Esophagus muscularis mucosa (tissue), 4 donors: Measurements from ENCODE around the gene TTN. TPM values are rescaled to one million over a fixed set of nuclear protein-coding genes. Genes with fewer than 3 reads are reported as not detected.

Experiments
- DNase-seq: peaks from one replicate; pipeline ENCODE4 v3.0.0-alpha.2; 2017; ENCODE audit errors: extremely low spot score
- H3K27ac ChIP-seq, 4 donors: fragments of 200-600 bp; sonication (generic); replicated peaks in 1 of 4; 1 replicate in 3 of 4; 2 replicates in 1 of 4; pipeline ENCODE4 v1.5.1; 2016 to 2019; ENCODE audit warnings: mild to moderate bottlenecking in 1 of 4
- H3K27me3 ChIP-seq, 4 donors: fragments of 200-600 bp; sonication (generic); one replicate each; pipeline versions ENCODE4 v1.5.1 to v1.6.0; 2016 to 2019
- H3K36me3 ChIP-seq, 4 donors: fragments of 200-600 bp; sonication (generic); one replicate each; pipeline ENCODE4 v1.5.1; 2016 to 2019
- H3K4me1 ChIP-seq, 4 donors: fragments of 200-600 bp; sonication (generic); one replicate each; pipeline ENCODE4 v1.5.1; 2016 to 2019
- H3K4me3 ChIP-seq, 4 donors: fragments of 200-600 bp; sonication (generic); 1 replicate in 2 of 4; 2 replicates in 2 of 4; pipeline ENCODE4 v1.5.1; 2016 to 2019; ENCODE audit warnings: mild to moderate bottlenecking in 4 of 4, moderate library complexity in 1 of 4
- H3K9me3 ChIP-seq, 4 donors: fragments of 200-600 bp; sonication (generic); 1 replicate in 3 of 4; 2 replicates in 1 of 4; pipeline ENCODE4 v1.5.1; 2016 to 2019
- CTCF ChIP-seq, 3 experiments: fragments of 200-600 bp in 2 of 3; fragments of 450-650 bp in 1 of 3; sonication (generic) in 2 of 3; IDR thresholded peaks; one replicate each; pipeline ENCODE4 v1.5.1; 2017 to 2019; ENCODE audit warnings: antibody characterized with exemption in 3 of 3, mild to moderate bottlenecking in 2 of 3, moderate library complexity in 1 of 3
- EP300 ChIP-seq: sonication (generic); formaldehyde crosslinking; IDR thresholded peaks from one replicate; pipeline ENCODE4 v1.6.1; 2017; ENCODE audit warnings: antibody characterized with exemption
- POLR2A ChIP-seq: fragments of 450-650 bp; IDR thresholded peaks from one replicate; pipeline ENCODE4 v1.6.1; 2017; ENCODE audit warnings: antibody characterized with exemption, moderate library complexity, mild to moderate bottlenecking, low read depth
- POLR2AphosphoS5 ChIP-seq, 2 donors: sonication (generic); formaldehyde crosslinking; IDR thresholded peaks; one replicate each; pipeline ENCODE4 v1.6.1; 2017; ENCODE audit warnings: antibody characterized with exemption in 2 of 2
- WGBS: methylation state at CpG from one replicate; pipeline ENCODE4 v1.1.5; 2018; 5-methylcytosine and 5-hydroxymethylcytosine counted together
- intact Hi-C: fragments of 100-400 bp; cut with DNase I; formaldehyde crosslinking; loops from one replicate; pipeline ENCODE4 v1.15.1; 2023
- total RNA-seq, 4 donors: library from RNA; depleted of rRNA; stranded (reverse); fragments of >200 nt; gene quantifications; one replicate each; pipeline versions ENCODE4 v1.1.0 to v1.2.1, GENCODE V29; 2016

Gene TTN
- total RNA-seq, 4 donors from 2014 or later: 2.8 to 10.0 (median 8.3) TPM

- Histone ChIP-seq H3K4me1 (no peaks in the 10 kb centered on the region), H3K36me3 (peaks cover 20 to 100% (median 65%) of the 10 kb centered on the region in 4 donors), H3K27ac (no peak overlapping the region), H3K27me3 (no peaks in the 10 kb centered on the region), H3K9me3 (no peaks in the 10 kb centered on the region), H3K4me3 (no peak overlapping the region)
- no peak for DNase-seq
- no peak for TF ChIP-seq EP300
- TF ChIP-seq POLR2A: no peak
- no peak for TF ChIP-seq CTCF (IDR thresholded peaks at IDR 0.05)
- TF ChIP-seq POLR2AphosphoS5 (IDR thresholded peaks at IDR 0.05): no peak
- intact Hi-C loops: no loop called here
- over 99% methylated on average over 5 of the region's 5 CpGs for WGBS
These were observed 264.7 kb downstream of the TTN start for GRCh38 chr2:178542569-178542968.

- Histone ChIP-seq H3K27ac (no peak overlapping the region), H3K4me3 (no peak overlapping the region), H3K9me3 (no peaks in the 10 kb centered on the region), H3K36me3 (peaks cover 20 to 100% (median 67%) of the 10 kb centered on the region in 4 donors), H3K27me3 (no peaks in the 10 kb centered on the region), H3K4me1 (no peaks in the 10 kb centered on the region)
- 97% methylated on average over 12 of the region's 12 CpGs for WGBS
- no peak for DNase-seq
- TF ChIP-seq POLR2A (no peak), CTCF (IDR thresholded peaks at IDR 0.05) (no peak), EP300 (no peak), POLR2AphosphoS5 (IDR thresholded peaks at IDR 0.05) (no peak)
- intact Hi-C loops: no loop called here
These were observed 265.1 kb downstream of the TTN start for GRCh38 chr2:178542161-178542560.

- WGBS: 89% methylated on average over 4 of the region's 4 CpGs
- Histone ChIP-seq H3K27ac (no peak overlapping the region), H3K4me1 (no peaks in the 10 kb centered on the region), H3K9me3 (no peaks in the 10 kb centered on the region), H3K4me3 (no peak overlapping the region), H3K36me3 (peaks cover 0 to 100% (median 71%) of the 10 kb centered on the region in 4 donors), H3K27me3 (no peaks in the 10 kb centered on the region)
- TF ChIP-seq POLR2AphosphoS5 (IDR thresholded peaks at IDR 0.05) (no peak), POLR2A (no peak), CTCF (IDR thresholded peaks at IDR 0.05) (no peak), EP300 (no peak)
- no peak for DNase-seq
- intact Hi-C loops: no loop called here
These were observed 271.2 kb downstream of the TTN start for GRCh38 chr2:178536037-178536436.

- Histone ChIP-seq H3K9me3 (no peaks in the 10 kb centered on the region), H3K4me3 (no peak overlapping the region), H3K4me1 (no peaks in the 10 kb centered on the region), H3K27ac (no peak overlapping the region), H3K36me3 (peaks cover 0 to 100% (median 41%) of the 10 kb centered on the region in 4 donors), H3K27me3 (no peaks in the 10 kb centered on the region)
- intact Hi-C loops: no loop called here
- WGBS: 90% methylated on average over 12 of the region's 12 CpGs
- TF ChIP-seq POLR2A (no peak), POLR2AphosphoS5 (IDR thresholded peaks at IDR 0.05) (no peak), EP300 (no peak), CTCF (IDR thresholded peaks at IDR 0.05) (no peak)
- DNase-seq: peak; percentile 47
These were observed 276.1 kb downstream of the TTN start for GRCh38 chr2:178531168-178531567.

- H3K27me3 ChIP-seq: no peaks in the 10 kb centered on the region
- H3K9me3 ChIP-seq: no peaks in the 10 kb centered on the region
- H3K4me1 ChIP-seq: no peaks in the 10 kb centered on the region
- intact Hi-C loops: no loop called here
- TF ChIP-seq POLR2A (no peak), CTCF (IDR thresholded peaks at IDR 0.05) (no peak), EP300 (no peak), POLR2AphosphoS5 (IDR thresholded peaks at IDR 0.05) (no peak)
- peaks cover 0 to 100% (median 37%) of the 10 kb centered on the region in 4 donors for H3K36me3 ChIP-seq
- DNase-seq: peak; percentile 70
- WGBS: 92% methylated on average over 8 of the region's 8 CpGs
- no peak overlapping the region for H3K4me3 ChIP-seq
- H3K27ac ChIP-seq: no peak overlapping the region
These were observed 276.5 kb downstream of the TTN start for GRCh38 chr2:178530625-178531142.
